ENCODE data around the gene ASTN2. TPM values are rescaled to one million over a fixed set of nuclear protein-coding genes. Genes with fewer than 3 reads are reported as not detected.

Gene ASTN2
- total RNA-seq, 2 experiments from 2014 or later, result 1.7 to 4.2 TPM

DNA sequence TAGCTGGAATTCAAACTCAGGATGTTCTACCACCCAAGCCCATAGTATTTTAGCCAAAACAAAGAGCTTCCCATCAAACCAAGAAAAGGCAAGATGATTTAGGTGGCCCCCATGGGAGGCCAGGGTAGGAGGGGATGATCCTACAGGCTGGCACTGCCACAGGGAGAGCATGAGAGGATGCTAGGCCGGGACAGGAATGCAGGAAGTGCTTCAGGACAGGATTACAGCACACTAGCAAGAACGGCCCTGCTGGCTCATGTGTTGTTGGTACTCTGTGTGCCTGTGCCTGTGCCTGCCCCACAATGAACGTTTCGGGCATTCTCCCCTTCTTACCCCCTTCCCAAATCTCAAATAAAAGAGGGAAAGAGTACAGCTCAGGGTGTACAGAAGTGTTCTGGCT, 838.5 kb downstream of the ASTN2 start:
- Histone ChIP-seq H3K4me2 (ENCODE audit: low read length) (no peak overlapping the region), H3K27ac (ENCODE audit: low read depth, low read length, poor library complexity, severe bottlenecking) (no peak overlapping the region), H3K79me2 (ENCODE audit: insufficient read depth, low read depth, low read length) (no peaks in the 10 kb centered on the region), H3K9me2 (ENCODE audit: insufficient read depth, low read length) (no peaks in the 10 kb centered on the region), H3K9me3 (ENCODE audit: low read length) (no peaks in the 10 kb centered on the region), H2AFZ (ENCODE audit: low read length) (no peak overlapping the region), H3K36me3 (ENCODE audit: insufficient read depth, low read length) (no peaks in the 10 kb centered on the region), H3K4me1 (ENCODE audit: insufficient read depth, low read length, poor library complexity, severe bottlenecking) (no peaks in the 10 kb centered on the region), H4K20me1 (ENCODE audit: insufficient read depth, low read length) (no peaks in the 10 kb centered on the region), H3K4me3 (ENCODE audit: low read depth, low read length, poor library complexity, severe bottlenecking) (no peak overlapping the region)
- CTCF ChIA-PET (ENCODE audit: unreplicated experiment), result no interaction called here
- no peak for DNase-seq (ENCODE audit: low spot score)
- POLR2A ChIA-PET, result interaction anchor here (0.5 to 0.7 kb wide), 2 partner anchors 9 to 399 kb away, joined by 3 read pairs; no protein-coding TSS in a partner anchor
- TF ChIP-seq EZH2phosphoT487 (IDR thresholded peaks at IDR 0.05; ENCODE audit: borderline replicate concordance, low read depth, low read length), result no peak
- TF ChIP-seq, protein P1, sequence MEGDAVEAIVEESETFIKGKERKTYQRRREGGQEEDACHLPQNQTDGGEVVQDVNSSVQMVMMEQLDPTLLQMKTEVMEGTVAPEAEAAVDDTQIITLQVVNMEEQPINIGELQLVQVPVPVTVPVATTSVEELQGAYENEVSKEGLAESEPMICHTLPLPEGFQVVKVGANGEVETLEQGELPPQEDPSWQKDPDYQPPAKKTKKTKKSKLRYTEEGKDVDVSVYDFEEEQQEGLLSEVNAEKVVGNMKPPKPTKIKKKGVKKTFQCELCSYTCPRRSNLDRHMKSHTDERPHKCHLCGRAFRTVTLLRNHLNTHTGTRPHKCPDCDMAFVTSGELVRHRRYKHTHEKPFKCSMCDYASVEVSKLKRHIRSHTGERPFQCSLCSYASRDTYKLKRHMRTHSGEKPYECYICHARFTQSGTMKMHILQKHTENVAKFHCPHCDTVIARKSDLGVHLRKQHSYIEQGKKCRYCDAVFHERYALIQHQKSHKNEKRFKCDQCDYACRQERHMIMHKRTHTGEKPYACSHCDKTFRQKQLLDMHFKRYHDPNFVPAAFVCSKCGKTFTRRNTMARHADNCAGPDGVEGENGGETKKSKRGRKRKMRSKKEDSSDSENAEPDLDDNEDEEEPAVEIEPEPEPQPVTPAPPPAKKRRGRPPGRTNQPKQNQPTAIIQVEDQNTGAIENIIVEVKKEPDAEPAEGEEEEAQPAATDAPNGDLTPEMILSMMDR (conservative IDR thresholded peaks at IDR 0.05; ENCODE audit: low read length), result no peak
- BruUV-seq (replicated peaks), result no TSS peak
- intact Hi-C loops (cut with micrococcal nuclease; ENCODE audit: unreplicated experiment), result no loop called here

DNA sequence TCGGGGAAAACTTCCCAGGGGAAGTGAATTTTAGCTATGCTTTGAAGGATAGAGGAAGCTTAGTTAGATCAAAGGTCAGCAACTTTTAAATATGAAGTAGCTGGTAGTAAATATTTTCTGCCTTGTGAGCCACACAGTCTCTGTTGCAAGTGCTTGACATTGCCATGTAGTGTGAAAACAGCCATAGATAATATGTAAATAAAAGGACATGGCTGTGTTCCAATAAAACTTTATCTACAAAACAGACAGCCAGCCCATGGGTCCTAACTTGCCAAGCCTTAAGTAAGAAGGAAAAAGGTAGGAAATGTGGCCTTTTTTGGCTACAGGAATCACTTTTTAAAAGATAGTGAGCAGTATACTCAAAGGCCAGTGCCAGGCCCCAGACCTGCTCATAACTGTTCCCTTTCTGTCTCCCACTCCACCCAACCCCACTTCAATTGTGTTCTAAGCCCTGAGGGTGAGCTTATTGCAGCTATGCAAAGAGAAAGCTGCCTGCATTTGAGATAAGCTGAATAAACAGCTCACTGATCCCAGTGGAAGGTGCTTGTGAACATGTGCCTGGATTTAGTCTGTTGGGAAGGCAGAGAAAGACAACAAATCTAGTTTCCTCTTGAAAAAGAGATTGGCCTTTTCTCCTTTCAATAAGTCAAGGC, 840.7 kb downstream of the ASTN2 start:
- no peak overlapping the region for H3K27ac ChIP-seq (ENCODE audit: low read depth, low read length, poor library complexity, severe bottlenecking)
- POLR2A ChIA-PET, result interaction anchor here (0.7 kb wide), 1 partner anchor 54 kb away, joined by 4 read pairs; no protein-coding TSS in a partner anchor
- DNase-seq (ENCODE audit: low spot score), result no peak
- CTCF ChIA-PET (ENCODE audit: unreplicated experiment), result interaction anchor here (0.6 kb wide), 1 partner anchor 179 kb away, joined by 3 read pairs; no protein-coding TSS in a partner anchor
- no peaks in the 10 kb centered on the region for H3K4me1 ChIP-seq (ENCODE audit: insufficient read depth, low read length, poor library complexity, severe bottlenecking)
- no peak overlapping the region for H3K4me2 ChIP-seq (ENCODE audit: low read length)
- H3K9me3 ChIP-seq (ENCODE audit: low read length), result no peaks in the 10 kb centered on the region
- intact Hi-C loops (cut with micrococcal nuclease; ENCODE audit: unreplicated experiment), result loop anchor here (5.0 kb wide), 1 partner anchor 422 kb away; the partner anchor contains the start of gene PAPPA
- BruUV-seq (replicated peaks), result no TSS peak
- no peaks in the 10 kb centered on the region for H3K9me2 ChIP-seq (ENCODE audit: insufficient read depth, low read length)
- no peaks in the 10 kb centered on the region for H3K79me2 ChIP-seq (ENCODE audit: insufficient read depth, low read depth, low read length)
- H4K20me1 ChIP-seq (ENCODE audit: insufficient read depth, low read length), result no peaks in the 10 kb centered on the region
- H2AFZ ChIP-seq (ENCODE audit: low read length), result no peak overlapping the region
- TF ChIP-seq, protein P1 (conservative IDR thresholded peaks at IDR 0.05; ENCODE audit: low read length), result no peak
- TF ChIP-seq EZH2phosphoT487 (IDR thresholded peaks at IDR 0.05; ENCODE audit: borderline replicate concordance, low read depth, low read length), result no peak
- no peak overlapping the region for H3K4me3 ChIP-seq (ENCODE audit: low read depth, low read length, poor library complexity, severe bottlenecking)
- no peaks in the 10 kb centered on the region for H3K36me3 ChIP-seq (ENCODE audit: insufficient read depth, low read length)

DNA sequence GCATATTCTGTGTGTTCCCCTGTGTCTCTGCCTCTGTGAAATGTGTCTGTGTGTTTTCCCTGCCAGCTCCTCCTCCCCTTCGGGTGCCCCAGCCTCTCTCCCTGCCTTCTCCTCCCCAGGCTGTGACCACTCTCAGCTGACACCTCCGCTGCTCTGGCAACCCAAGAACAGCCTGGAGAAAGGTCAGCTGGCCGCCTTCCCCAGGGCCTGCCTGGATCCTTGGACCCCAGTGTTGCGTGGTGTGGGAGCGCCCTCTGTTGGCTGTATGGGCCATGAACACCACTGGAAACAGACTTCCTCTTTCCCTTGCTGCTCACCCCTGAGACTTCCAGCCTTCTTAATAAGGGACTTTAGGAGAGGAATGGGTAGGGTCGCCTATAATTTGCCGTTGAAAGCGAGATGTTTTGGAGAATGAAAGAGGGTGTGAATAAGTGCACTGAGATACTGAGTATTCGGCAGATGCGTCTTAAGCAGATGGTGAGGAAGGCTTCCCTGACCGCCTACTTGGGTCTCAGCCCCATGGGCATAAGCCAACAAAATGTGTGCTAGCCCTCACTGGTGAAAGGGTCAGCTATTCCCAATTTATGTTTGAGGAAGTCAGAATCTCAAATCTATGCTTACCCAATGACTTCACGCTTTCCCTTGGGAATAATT, 842.6 kb downstream of the ASTN2 start:
- POLR2A ChIA-PET, result no interaction called here
- Histone ChIP-seq H4K20me1 (ENCODE audit: insufficient read depth, low read length) (no peaks in the 10 kb centered on the region), H3K27ac (ENCODE audit: low read depth, low read length, poor library complexity, severe bottlenecking) (no peak overlapping the region), H3K79me2 (ENCODE audit: insufficient read depth, low read depth, low read length) (no peaks in the 10 kb centered on the region), H3K4me3 (ENCODE audit: low read depth, low read length, poor library complexity, severe bottlenecking) (no peak overlapping the region), H3K36me3 (ENCODE audit: insufficient read depth, low read length) (no peaks in the 10 kb centered on the region), H3K4me1 (ENCODE audit: insufficient read depth, low read length, poor library complexity, severe bottlenecking) (no peaks in the 10 kb centered on the region), H3K4me2 (ENCODE audit: low read length) (no peak overlapping the region), H3K9me3 (ENCODE audit: low read length) (no peaks in the 10 kb centered on the region), H3K9me2 (ENCODE audit: insufficient read depth, low read length) (no peaks in the 10 kb centered on the region), H2AFZ (ENCODE audit: low read length) (no peak overlapping the region)
- CTCF ChIA-PET (ENCODE audit: unreplicated experiment), result no interaction called here
- peak; percentile 33 for DNase-seq (ENCODE audit: low spot score)
- intact Hi-C loops (cut with micrococcal nuclease; ENCODE audit: unreplicated experiment), result loop anchor here (5.0 kb wide), 1 partner anchor 420 kb away; the partner anchor contains the start of gene PAPPA
- BruUV-seq (replicated peaks), result no TSS peak
- TF ChIP-seq, protein P1 (conservative IDR thresholded peaks at IDR 0.05; ENCODE audit: low read length), result peak; percentile 80
- no peak for TF ChIP-seq EZH2phosphoT487 (IDR thresholded peaks at IDR 0.05; ENCODE audit: borderline replicate concordance, low read depth, low read length)
